Ammon's horn (tissue), 1 donor: ENCODE measurements around the gene STEAP2.
"Not testable (repeated sequence)": the region's sequence is repeated elsewhere in the genome, so short reads cannot be mapped to it uniquely, and the experiment has no call there.

Source experiments
- DNase-seq: peaks from one replicate; pipeline ENCODE4 v3.0.0-alpha.2; 2016; ENCODE audit warnings: low spot score

Gene STEAP2

GRCh38 chr7:90238022-90238421 lies 26.5 kb downstream of the STEAP2 start:
- no peak for DNase-seq

- no peak for DNase-seq
Observed at GRCh38 chr7:90238583-90238982, 27.0 kb downstream of the STEAP2 start.

DNA sequence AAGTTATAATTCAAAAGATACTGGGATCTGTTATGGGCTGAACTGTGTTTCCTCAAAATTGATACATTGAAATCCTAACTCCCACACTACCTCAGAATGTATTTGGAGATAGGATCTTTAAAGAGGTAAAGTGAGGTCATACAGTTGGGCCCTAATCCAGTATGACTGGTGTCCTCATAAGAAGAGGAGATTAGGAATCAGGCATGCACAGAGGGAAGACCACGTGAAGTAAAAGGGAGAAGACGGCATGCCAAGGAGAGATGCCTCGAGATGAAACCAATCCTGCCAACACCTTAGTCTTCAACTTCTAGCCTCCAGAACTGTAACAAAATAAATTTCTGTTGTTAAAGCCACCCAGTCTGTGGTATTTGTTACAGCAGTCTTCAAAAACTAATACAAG lies 27.5 kb downstream of the STEAP2 start:
- DNase-seq = no peak

DNA sequence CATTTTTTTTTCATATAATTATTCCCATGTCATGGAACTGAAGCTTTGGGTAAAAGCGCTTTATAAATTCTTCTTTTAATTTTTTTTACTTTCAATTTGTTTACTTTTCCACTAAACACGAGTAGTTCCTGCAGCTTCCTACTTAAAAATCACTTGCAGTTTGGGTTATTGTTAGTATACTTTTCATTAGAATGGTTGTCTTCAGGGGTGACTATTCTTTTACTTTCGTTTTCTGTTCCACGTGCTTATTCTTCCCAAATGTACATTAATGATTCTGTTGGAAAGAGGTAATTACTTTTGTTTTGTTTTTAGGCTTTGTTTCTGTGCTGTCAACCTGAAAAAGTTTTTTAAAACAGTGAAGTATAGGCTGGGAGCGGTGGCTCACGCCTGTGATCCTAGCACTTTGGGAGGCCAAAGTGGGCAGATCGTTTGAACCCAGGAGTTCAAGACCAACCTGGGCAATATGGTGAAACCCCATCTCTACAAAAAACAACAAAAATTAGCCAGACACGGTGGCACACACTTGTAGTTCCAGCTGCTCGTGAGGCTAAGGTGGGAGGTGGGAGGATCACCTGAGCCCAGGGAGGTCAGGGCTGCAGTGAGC lies 28.2 kb downstream of the STEAP2 start:
- no peak for DNase-seq

- DNase-seq = no peak
Observed at GRCh38 chr7:90242369-90243168, 31.0 kb downstream of the STEAP2 start.

DNA sequence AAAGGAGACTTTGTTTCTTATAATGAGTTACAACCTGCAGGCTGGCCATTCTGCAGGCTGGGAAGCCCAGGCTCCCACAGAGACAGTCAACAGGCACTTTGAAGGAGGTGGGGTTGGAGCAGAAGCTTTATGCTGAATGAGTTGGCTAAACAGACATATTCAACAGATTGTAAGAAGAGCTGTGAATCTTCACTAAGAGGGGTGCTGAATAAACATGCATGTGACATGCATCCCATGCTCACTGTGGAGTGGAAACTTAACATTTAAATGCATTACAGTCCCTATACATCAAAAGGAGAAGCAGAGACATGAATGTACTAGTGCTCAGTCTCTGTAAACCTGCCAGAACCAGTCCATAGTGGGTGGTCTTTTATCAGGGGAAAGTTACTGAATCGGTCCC lies 32.0 kb downstream of the STEAP2 start:
- no peak for DNase-seq

DNA sequence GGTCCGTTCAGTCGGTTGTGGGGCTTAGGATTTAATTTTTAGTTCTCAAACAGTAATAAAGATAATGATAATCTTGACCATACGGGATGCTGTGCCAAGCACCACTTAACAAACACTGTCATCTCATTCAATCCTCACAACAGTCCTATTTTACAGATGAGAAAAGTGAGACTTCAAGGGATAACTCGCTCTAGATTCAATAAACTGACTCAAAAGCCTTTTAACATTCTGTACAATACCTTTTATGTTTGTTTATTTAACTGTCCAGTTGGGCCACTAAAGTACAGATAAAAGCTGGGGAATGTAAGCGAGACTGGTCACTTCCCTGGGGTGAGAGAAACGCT lies 33.0 kb downstream of the STEAP2 start:
- no peak for DNase-seq

DNA sequence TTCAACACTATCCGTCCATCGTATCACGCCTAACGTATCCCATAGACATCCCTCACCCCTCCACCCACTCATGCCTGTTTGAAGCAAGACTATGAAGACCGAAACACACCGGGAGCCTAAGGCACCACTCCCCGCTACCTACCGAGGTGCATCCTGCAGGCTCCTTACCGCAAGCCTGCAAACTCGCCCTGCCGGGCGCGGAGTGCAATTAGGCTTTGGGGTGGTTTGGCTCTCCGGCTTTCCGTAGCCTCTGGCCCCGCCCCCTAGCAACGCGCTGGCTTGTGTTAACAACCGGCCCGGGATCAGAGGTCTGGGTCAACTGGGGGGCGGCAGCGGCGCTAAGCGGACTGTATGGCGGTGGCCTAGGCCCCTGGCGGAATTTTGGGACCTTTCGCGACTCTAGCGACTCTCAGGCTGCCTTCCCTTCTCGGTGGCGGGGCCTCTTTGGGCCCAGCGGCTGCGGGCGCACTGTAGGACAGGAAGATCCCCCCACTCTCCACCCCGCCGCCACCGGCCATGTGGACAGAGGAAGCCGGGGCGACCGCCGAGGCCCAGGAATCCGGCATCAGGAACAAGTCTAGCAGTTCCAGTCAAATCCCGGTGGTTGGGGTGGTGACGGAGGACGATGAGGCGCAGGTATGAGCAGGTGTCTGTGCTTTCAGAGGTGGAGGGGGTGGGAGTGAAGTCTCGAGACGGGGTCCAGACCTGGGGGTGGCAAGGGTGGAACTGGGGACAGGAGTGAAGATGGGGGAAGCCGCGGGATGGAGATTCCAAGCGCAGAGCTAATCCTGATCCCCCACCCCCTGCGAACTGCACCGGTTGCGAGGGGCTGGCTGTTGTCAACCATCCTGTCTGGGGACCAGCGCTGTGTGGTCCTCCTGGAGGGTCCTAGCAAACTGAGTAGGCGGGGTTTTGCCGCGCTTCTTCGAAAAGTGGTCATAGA lies 33.6 kb downstream of the STEAP2 start, which contains the start of gene CFAP69:
TSS of gene CFAP69 (plus strand) at position 266 of the 943 bp plus-strand sequence. CDS start at position 517, 251 bp downstream.
- peak; percentile 87 for DNase-seq

- no peak for DNase-seq
Observed at GRCh38 chr7:90246171-90246570, 34.6 kb downstream of the STEAP2 start.

GRCh38 chr7:90248706-90249105 lies 37.2 kb downstream of the STEAP2 start:
- DNase-seq = no peak

DNA sequence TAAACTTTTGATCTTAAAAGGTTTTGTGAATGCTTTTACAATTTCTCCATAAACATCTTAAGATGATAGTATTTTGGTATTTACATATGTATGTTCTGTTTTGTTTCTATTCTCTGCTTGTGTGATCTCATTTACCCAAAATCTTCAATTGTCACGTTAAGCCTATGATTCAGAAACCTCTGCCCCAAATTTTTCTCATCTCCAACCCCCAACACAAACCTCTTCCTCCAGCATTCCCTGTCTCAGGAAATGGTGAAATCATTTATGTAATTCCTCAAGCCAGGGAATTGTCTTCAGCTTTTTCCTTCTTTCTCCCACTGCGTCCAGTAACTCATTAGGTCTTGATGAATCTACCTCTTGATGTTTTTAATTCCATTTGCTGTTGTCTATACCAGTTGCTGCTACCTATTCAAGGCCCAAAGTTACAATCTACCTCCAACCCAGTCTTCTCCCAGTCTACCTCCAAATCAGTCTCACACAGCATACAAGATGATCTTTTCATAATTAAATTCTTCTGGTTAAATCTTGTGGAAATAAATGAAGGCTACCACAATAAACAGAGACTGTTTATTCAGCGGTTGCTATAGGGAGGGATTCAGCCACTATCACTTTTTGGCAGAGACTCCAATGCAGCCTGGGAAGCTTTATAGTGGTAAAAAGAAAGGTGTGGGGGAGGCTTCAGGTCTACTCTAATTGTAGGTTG lies 39.2 kb downstream of the STEAP2 start:
- DNase-seq = no peak

- DNase-seq = no peak
Observed at GRCh38 chr7:90251304-90251635, 39.7 kb downstream of the STEAP2 start.

GRCh38 chr7:90256011-90256410 lies 44.5 kb downstream of the STEAP2 start:
- DNase-seq = not testable (repeated sequence)

DNA sequence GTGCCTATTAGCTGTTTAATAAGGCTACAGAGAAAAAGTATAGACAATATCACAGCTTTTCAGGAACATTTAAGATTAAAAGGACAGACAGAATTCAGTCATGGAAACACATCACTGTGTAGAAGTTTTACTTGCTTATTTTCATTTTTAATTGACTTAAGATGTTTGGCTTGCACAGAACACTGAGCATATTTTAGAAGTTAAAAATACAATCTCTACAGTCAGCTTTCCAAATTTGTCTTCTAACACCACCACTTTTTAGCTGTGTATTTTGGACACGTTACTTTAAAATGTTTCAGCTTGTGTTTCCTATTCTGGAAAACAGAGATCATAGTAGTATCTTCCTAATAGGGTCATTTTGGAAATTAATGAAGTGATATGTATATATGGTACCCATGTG lies 45.2 kb downstream of the STEAP2 start:
- DNase-seq = no peak

- DNase-seq = no peak
Observed at GRCh38 chr7:90261441-90261840, 49.9 kb downstream of the STEAP2 start.

DNA sequence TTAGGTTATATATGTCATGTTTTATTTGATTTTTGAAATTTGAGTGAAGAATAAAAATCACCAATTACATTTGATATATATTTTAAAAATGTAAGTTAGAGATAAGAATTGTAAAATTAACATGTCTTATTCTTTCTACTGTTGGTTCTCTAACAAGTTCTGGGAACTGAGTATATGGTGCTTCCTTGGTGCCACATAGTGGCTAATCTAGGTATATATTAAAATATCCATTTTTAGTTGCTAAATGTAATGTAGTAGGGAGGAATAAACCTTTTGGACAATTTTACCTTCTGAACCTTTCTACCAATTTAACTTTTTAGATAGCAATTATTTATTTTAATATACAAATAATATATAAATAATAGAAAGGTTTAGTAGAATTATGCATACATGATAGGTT lies 50.9 kb downstream of the STEAP2 start:
- no peak for DNase-seq

- DNase-seq = no peak
Observed at GRCh38 chr7:90266808-90267207, 55.3 kb downstream of the STEAP2 start.

DNA sequence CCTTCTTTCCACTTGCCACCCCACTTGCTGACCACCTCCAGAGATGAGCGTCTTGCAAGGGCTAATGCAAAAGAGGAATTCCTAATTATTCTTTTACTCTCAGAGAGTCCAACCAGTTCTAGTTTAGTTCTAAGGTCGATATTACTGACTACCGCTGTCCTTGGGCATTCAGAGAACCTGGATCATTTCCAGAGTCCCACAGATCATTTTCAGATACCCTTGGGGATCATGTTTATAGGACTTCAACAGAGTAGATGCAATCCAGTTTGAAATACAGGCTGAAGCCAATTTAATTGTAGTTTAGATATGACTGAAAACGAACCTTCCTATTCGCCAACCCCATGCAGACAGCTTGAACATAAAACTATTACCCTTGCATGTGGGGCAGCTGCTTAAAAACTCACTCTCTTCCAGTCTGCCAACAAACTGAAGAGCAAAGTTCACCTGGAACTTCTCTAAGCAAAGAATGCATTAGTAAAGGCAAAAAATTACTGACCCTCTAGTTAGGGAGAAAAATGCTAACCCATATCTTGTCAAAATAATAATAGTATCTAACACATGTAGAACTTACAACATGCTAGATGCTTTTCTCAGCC lies 55.8 kb downstream of the STEAP2 start:
- DNase-seq = no peak

DNA sequence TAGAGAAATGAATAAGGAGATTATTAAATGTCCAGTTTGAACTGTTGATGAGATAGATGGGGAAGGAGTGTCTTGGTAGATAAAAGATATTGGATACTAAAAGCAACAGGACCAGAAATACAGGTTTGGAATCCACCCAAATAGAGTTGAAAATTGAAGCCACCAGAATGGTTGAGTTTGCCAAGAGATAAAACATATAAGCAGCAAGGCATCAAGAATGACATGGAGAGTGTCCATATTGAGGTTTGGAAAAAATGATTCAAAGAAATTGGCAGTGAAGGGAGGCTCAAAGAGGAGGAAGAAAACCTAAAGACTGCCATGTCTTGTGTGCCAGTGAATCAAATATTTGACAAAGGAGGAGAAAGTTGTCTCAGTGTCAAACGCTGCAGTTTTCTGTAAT lies 57.6 kb downstream of the STEAP2 start:
- no peak for DNase-seq

DNA sequence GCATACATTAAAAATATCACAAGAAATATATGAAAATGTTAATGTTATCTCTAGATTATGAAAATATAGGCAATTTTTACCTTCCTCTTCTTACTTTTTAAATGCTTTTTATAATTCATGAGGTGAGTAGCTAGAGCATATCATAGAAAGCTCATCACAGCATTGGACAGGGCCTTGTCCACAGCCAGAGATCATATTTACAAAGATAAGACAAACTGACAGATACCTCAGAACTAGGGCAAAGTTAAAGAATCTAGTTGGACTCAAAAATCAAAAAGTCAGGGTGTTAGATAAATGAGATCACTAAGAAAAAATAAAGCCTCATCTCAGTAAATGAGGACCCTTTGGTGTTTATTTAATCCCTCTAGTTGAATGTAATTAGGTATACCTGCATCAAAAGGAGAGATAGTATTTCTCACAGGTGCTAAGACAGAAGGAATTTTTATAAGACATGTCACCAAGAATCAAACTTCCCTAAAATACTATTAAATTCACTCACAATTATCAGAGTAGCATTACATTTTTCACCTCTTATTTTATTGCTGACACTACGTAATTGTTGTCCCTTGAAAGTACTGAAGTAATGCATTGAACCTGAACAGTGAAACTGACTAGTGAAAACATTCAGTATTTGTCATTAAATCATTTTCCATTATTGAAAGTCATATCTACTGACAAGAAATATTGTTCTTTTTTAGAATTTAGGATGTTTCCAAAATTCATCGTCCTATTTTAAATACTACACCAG lies 59.1 kb downstream of the STEAP2 start:
- DNase-seq = no peak

DNA sequence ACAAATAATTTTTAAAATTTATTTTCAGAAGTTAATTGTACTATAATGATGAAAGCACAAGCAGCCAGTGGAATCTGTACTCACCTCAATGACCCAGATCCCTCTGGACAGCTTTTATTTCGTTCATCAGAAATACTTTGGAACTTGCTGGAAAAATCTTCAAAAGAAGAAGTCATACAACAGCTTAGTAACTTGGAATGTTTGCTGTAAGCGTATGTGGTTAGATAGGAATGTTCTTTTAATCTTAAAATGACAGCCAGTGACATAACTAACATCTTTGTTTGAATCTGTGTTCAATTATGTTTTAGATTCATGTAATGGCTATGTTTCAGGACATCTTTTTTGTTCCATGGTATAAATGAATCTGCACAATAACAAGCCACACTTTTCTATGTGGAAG lies 60.2 kb downstream of the STEAP2 start:
- no peak for DNase-seq
